ENCODE measurements around the gene CCDC192.

GRCh38 chr5:127810017-127810416 is 106.8 kb downstream of the CCDC192 start:
- TF ChIP-seq POLR2A (IDR thresholded peaks at IDR 0.05) (no peak), CTCF (IDR thresholded peaks at IDR 0.05) (no peak), POLR2AphosphoS5 (IDR thresholded peaks at IDR 0.05; ENCODE audit: insufficient read depth in 1 of 2, low read depth in 1 of 2) (no peak)

Measured in vagina (tissue), 2 donors.